Right atrium auricular region (tissue), 2 donors: ENCODE measurements around the gene SNX19. TPM values are rescaled to one million over a fixed set of nuclear protein-coding genes. Genes with fewer than 3 reads are reported as not detected.

Experiments used
- DNase-seq: peaks from one replicate; pipeline ENCODE4 v3.0.0-alpha.2; 2019; ENCODE audit warnings: low spot score
- H3K27ac ChIP-seq, 2 donors: fragments of 200-600 bp; sonication (generic); 1 replicate in 1 of 2; 2 replicates in 1 of 2; pipeline ENCODE4 v1.5.1; 2016 to 2019
- H3K27me3 ChIP-seq, 2 donors: fragments of 200-600 bp; sonication (generic); one replicate each; pipeline versions ENCODE4 v1.5.1 to v1.6.0; 2017 to 2019
- H3K36me3 ChIP-seq: fragments of 200-600 bp; sonication (generic); one replicate; pipeline ENCODE4 v1.5.1; 2016
- H3K4me1 ChIP-seq, 2 donors: fragments of 200-600 bp; sonication (generic); one replicate each; pipeline versions ENCODE4 v1.5.1 to v1.6.0; 2017 to 2019
- H3K4me3 ChIP-seq, 2 donors: fragments of 200-600 bp; sonication (generic); 1 replicate in 1 of 2; 2 replicates in 1 of 2; pipeline ENCODE4 v1.5.1; 2017 to 2019; ENCODE audit warnings: mild to moderate bottlenecking in 1 of 2, moderate library complexity in 1 of 2
- H3K9me3 ChIP-seq, 2 donors: fragments of 200-600 bp; sonication (generic); one replicate each; pipeline ENCODE4 v1.5.1; 2019
- CTCF ChIP-seq, 2 donors: fragments of 200-600 bp; sonication (generic); IDR thresholded peaks; one replicate each; pipeline ENCODE4 v1.5.1; 2019; ENCODE audit warnings: antibody characterized with exemption in 2 of 2
- total RNA-seq, 2 donors: library from RNA; depleted of rRNA; stranded (reverse); fragments of >200 nt; gene quantifications; one replicate each; pipeline ENCODE4 v1.1.0, GENCODE V29; 2016

The SNX19 gene
- total RNA-seq, 2 donors from 2014 or later = 66.9 to 85.1 TPM

- H3K36me3 ChIP-seq = no peaks in the 10 kb centered on the region
- no peak overlapping the region for H3K4me3 ChIP-seq
- no peaks in the 10 kb centered on the region for H3K27me3 ChIP-seq
- H3K4me1 ChIP-seq = no peaks in the 10 kb centered on the region
- no peak for TF ChIP-seq CTCF (IDR thresholded peaks at IDR 0.05)
- no peak overlapping the region for H3K27ac ChIP-seq
- no peaks in the 10 kb centered on the region for H3K9me3 ChIP-seq
- DNase-seq = no peak
Measured at GRCh38 chr11:130849215-130849568, 67.1 kb downstream of the SNX19 start.

- Histone ChIP-seq H3K9me3 (no peaks in the 10 kb centered on the region), H3K4me3 (no peak overlapping the region), H3K27me3 (no peaks in the 10 kb centered on the region), H3K36me3 (no peaks in the 10 kb centered on the region), H3K27ac (no peak overlapping the region), H3K4me1 (no peaks in the 10 kb centered on the region)
- no peak for DNase-seq
- no peak for TF ChIP-seq CTCF (IDR thresholded peaks at IDR 0.05)
Measured at GRCh38 chr11:130848361-130849214, 67.7 kb downstream of the SNX19 start.

- Histone ChIP-seq H3K36me3 (no peaks in the 10 kb centered on the region), H3K27me3 (no peaks in the 10 kb centered on the region), H3K27ac (no peak overlapping the region), H3K4me3 (no peak overlapping the region), H3K9me3 (no peaks in the 10 kb centered on the region), H3K4me1 (no peaks in the 10 kb centered on the region)
- DNase-seq = no peak
- no peak for TF ChIP-seq CTCF (IDR thresholded peaks at IDR 0.05)
Measured at GRCh38 chr11:130847517-130847916, 68.8 kb downstream of the SNX19 start.

GRCh38 chr11:130846606-130847005 is 69.7 kb downstream of the SNX19 start:
- Histone ChIP-seq H3K27ac (no peak overlapping the region), H3K4me3 (no peak overlapping the region), H3K4me1 (no peaks in the 10 kb centered on the region), H3K27me3 (no peaks in the 10 kb centered on the region), H3K9me3 (no peaks in the 10 kb centered on the region), H3K36me3 (no peaks in the 10 kb centered on the region)
- TF ChIP-seq CTCF (IDR thresholded peaks at IDR 0.05) = no peak
- no peak for DNase-seq

- Histone ChIP-seq H3K4me1 (no peaks in the 10 kb centered on the region), H3K27ac (no peak overlapping the region), H3K36me3 (no peaks in the 10 kb centered on the region), H3K9me3 (peaks cover 0 to 10% of the 10 kb centered on the region in 2 donors), H3K4me3 (no peak overlapping the region), H3K27me3 (no peaks in the 10 kb centered on the region)
- no peak for TF ChIP-seq CTCF (IDR thresholded peaks at IDR 0.05)
- DNase-seq = no peak
Measured at GRCh38 chr11:130842001-130842400, 74.3 kb downstream of the SNX19 start.

- Histone ChIP-seq H3K4me1 (no peaks in the 10 kb centered on the region), H3K27ac (no peak overlapping the region)
- no peak for TF ChIP-seq CTCF (IDR thresholded peaks at IDR 0.05)
Measured at GRCh38 chr11:130840679-130841078, 75.6 kb downstream of the SNX19 start.

More at GRCh38 chr11:130840679-130841078, 75.6 kb downstream of the SNX19 start:
- Histone ChIP-seq H3K4me3 (no peak overlapping the region), H3K27me3 (no peaks in the 10 kb centered on the region), H3K36me3 (no peaks in the 10 kb centered on the region), H3K9me3 (peaks cover 0 to 10% of the 10 kb centered on the region in 2 donors)
- no peak for DNase-seq
